Activated CD8-positive, alpha-beta memory T cell treated with anti-CD3 and anti-CD28 coated beads, Interleukin-2, amount 50 U/mL, for 1 hour (primary cell): ENCODE results near the gene NTNG1.

Experiments used
- DNase-seq: peaks from one replicate; pipeline ENCODE4 v3.0.0-alpha.2; 2020; ENCODE audit errors: extremely low read depth

The NTNG1 gene

GRCh38 chr1:107262467-107263286 lies 121.8 kb downstream of the NTNG1 start:
- no peak for DNase-seq

GRCh38 chr1:107263291-107263915 lies 122.6 kb downstream of the NTNG1 start:
- no peak for DNase-seq

- DNase-seq, result no peak
Observed at GRCh38 chr1:107264007-107264406, 123.2 kb downstream of the NTNG1 start.

DNA sequence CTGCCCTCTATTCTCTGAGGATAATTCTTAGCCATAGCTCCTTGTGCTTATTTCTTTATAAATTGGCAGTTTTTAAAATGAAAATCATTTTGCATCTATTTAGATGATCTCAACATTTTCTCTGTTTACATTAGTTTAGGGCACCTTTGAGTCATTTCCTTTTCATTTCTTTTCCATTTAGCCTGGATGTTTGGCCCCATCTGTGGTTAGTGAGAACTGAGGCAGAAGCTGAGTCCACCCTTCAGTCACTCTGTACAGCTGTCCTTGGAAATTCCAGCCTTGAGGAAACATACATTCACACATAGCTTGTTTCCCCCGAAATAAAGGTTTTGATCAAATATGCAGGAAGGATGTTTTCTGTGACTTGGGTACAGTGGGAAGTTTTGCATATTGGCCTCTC lies 123.7 kb downstream of the NTNG1 start:
- DNase-seq, result no peak

DNA sequence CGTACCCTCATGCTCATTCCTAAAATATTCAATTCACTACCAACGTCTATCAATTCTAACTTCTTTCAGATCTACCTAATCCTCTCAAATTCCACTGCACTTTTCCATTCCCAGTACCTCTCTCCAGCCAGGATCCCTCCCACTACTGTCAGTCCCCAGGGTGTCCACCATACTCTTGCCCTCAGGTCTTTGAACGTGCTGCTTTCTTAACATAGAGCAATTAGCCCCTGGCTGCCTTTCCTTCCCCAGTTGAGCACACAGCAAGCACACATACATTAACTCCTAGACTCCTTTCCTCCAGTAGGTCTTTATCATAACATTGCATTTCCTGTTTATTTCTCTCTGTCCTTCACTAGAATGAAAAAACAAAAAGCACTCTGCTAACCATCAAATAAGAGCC lies 126.7 kb downstream of the NTNG1 start:
- DNase-seq, result no peak

DNA sequence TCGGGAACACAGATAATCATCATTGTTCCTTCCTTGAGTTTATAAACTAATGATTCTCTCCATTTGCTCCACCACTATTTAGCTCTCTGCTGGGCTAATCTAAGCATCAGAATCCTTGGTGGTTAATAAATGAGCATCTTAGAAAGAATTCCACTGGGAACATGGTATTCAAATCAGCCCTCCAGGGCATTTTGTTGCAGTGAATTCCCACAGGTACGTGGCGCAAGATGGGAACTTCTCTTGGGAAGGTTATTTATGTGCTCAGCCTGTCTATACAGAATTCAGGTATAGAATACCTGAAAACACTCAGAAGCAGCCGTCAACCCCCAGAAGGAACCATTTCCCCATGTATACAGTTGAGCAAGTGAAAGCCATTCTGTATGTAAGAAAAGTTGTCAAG lies 131.5 kb downstream of the NTNG1 start:
- DNase-seq, result no peak

DNA sequence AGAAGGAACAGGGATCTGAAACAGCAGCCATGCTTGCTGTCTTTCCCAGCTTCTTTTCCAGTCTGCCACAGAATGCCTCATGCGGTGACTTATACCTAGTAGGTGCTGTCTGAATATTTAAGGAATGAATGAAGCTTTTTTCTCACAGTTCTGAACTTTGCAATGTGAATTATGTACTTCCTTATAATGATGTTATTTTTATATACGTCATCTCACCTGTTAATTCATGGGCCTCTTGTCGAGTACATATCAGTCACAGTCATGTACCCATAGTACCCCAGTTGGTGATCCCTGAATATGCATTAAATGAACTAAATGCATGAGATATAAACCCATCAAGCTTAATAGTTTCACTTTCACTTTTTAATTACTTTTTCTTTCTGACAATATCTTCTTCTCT lies 132.7 kb downstream of the NTNG1 start:
- DNase-seq, result no peak

- DNase-seq, result no peak
Observed at GRCh38 chr1:107274227-107274626, 133.4 kb downstream of the NTNG1 start.

DNA sequence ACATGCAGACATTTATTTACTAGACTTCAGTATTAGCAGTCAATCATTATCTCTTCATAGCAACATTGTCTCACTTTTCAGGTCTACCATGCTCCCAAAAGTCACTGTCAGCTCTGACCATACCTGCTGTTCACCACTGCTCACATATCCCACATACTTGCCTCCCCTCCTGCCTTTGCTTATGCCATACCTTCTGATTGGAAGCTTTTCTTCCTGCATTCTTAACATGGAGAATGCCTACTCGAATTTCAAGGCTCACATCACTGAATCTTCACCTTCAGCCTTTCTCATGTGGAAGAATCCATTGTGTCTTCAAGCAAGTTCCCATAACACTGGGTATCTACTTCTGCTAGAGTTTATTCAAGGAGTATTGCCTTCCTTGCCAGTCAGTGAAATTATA lies 135.4 kb downstream of the NTNG1 start:
- DNase-seq, result no peak

- DNase-seq, result no peak
Observed at GRCh38 chr1:107277022-107277421, 136.2 kb downstream of the NTNG1 start.

DNA sequence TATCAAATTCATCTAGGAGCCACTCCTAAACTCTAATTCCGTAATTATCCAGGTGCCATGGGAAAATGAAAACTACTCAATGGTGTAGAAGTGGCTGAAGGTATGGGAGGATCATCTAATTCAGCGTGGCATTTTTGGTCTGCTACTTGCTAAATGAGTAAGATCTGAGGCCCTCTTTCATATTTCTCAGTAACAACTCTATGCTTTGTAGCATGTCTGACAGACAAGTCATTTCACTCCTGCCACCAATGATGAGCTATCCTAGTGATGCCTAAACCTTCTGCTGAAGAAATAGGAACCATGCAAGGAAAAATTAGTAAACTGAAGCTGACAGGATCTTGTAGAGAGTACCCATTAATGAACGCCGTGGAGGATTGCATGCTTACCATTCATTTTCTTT lies 145.3 kb downstream of the NTNG1 start:
- no peak for DNase-seq

DNA sequence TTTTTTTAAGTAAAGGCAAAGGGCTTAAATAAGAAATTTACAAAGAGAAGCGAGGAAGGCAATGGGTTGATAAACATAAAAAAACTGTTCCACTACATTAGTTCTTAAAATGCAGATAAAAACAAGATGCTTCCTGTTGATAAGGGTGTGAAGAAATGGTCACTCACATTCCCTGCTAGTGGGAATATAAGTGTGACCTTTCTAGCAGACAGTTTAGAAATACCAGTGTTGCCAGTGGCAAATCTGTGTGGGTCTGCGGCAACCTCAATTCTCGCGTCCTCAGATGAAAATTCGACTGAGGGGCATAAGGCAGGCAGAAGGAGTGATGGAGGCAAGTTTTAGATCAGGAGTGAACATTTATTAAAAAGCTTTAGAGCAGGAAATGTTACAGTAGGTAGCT lies 151.1 kb downstream of the NTNG1 start:
- no peak for DNase-seq

- DNase-seq, result no peak
Observed at GRCh38 chr1:107293901-107294613, 153.2 kb downstream of the NTNG1 start.

DNA sequence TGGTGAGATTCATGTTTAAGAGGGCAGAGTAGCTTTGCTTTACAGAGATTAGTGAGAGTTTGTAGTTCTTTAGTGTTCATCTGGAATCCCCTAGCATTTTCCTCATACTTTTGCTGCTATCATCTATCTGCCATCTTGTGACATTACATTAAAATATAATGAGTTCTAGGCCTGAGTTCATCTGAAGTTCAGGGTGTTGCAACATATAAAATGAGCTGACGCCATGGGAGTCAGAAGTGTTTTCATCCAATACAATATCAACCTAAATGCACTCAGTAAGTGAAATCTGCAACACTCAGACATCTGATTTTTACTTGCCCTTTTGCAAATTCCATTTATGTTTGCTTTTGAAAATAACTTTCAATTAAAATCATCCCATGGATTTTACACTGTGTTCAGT lies 153.8 kb downstream of the NTNG1 start:
- no peak for DNase-seq

DNA sequence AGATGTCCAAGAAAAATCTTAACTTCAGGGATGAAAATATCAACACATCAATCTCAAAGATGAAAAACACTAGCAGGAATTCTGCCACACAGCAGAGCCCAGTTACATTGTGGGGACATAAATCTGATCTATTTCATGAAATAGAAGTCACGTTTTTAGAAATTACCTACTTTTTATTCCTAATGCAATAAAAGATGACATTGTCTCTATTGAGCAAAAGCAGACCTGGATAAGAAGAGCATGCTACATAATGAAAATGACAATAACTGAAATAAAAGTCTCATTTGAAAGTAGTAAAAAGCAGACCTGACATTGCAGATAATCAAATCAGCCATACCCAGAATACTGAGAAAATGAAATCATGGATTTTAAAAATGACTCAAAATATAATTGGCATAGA lies 156.8 kb downstream of the NTNG1 start:
- DNase-seq, result no peak

GRCh38 chr1:107298526-107298925 lies 157.7 kb downstream of the NTNG1 start:
- DNase-seq, result no peak

- no peak for DNase-seq
Observed at GRCh38 chr1:107299521-107299920, 158.7 kb downstream of the NTNG1 start.

- no peak for DNase-seq
Observed at GRCh38 chr1:107309962-107310361, 169.1 kb downstream of the NTNG1 start.

DNA sequence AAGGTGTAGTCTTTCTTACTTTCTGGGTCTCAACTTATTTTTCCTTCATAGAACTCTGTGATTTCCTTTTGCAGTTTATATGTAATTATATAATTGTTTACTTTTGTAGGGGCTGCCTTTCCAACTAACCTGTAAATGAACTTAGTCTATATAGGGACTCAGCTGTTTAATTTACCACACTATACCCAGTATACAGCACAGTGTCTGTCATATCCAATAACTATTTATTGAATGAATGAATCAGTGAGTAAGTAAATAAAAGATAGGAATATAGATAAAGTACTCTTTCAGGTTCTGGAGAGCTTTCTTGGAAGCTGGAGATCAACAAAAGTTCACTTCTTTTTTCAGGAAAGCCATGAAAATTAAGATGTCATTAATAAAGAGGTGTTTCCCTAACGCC lies 174.8 kb downstream of the NTNG1 start:
- DNase-seq, result no peak

GRCh38 chr1:107318932-107319331 lies 178.1 kb downstream of the NTNG1 start:
- DNase-seq, result no peak

DNA sequence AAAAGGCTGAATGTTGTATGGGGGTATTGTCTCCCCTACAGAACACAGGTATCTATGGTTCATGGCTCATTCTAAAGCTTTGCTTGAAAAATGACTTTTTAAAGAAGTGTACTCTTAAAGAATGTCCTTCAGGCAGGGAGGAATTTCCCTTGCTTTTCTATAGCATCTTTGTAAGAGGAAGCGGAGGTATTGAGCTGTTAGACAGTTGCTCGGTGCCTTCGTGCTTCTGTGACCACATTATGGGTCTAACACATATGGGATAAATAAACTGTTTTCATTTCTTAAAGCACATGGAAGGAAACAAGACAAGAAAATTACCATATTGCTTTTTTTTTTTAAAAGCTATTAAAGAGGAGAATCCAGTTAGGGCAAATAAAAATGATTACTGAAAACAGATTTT lies 182.9 kb downstream of the NTNG1 start:
- no peak for DNase-seq

DNA sequence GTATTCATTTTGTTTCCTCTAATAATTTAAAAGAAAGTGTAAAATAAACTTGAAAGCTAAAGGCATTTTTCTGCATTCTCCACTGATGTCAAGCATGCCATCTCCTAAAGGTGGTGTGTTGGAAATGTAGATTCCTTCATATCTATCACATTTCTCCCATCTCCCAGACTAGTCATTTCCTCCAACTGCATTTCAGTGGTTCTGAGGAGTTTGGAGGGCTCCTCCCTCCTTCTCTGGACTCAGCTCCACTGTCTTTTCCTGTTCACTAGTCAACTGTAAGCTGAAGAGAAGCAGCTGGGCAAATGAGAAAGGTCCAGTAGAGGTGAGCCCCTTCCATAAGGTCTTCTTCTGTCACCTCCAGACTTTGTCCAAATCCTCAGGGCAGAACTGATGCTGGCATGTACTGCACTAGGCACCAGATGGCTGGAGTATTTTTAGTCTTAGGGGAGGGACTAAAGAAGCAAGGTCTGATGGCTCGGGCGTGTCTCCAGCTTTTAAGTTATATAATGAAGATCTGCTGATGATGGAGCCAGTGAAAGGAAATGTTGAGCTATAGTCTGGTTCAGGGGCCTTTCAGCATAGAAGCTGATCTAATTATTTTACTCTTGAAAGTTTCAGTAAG lies 186.1 kb downstream of the NTNG1 start:
- DNase-seq, result no peak

DNA sequence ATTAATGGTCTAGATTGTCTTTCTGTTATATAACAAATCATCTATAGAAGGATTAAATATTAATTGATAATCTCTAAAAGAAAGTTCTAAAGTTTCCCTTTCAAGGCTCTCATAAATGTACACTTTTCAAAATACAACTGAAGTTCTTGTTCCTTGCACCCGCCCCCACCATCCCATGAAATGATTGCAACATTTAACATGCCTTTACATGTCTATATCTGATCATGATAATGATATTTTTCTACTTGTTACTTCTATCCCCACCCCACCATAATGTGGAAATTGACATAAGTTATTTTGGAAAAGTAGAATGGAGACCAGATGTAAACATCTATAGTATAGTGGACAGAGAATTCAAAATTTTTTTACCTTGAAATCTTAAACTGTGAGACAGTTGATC lies 186.6 kb downstream of the NTNG1 start:
- no peak for DNase-seq
